ENCODE results near the gene DAP.

DAP gene

GRCh38 chr5:10708189-10708944, 52.7 kb downstream of the DAP start:
- Histone ChIP-seq H3K4me3 (ENCODE audit: low read depth, low read length) (no peak overlapping the region), H3K9me3 (no peaks in the 10 kb centered on the region), H3K27me3 (no peaks in the 10 kb centered on the region), H3K4me1 (0 out of 2 replicates have a peak, but pooled peaks cover 3% of the 10 kb centered on the region), H3K36me3 (no peaks in the 10 kb centered on the region; the same call in 1 of the 2 replicates)
- no peak for TF ChIP-seq CTCF (IDR thresholded peaks at IDR 0.05; ENCODE audit: low read depth, low read length)
- DNase-seq = no peak

- Histone ChIP-seq H3K4me1 (0 out of 2 replicates have a peak, but pooled peaks cover 3% of the 10 kb centered on the region), H3K27me3 (no peaks in the 10 kb centered on the region), H3K4me3 (ENCODE audit: low read depth, low read length) (no peak overlapping the region), H3K36me3 (no peaks in the 10 kb centered on the region), H3K9me3 (no peaks in the 10 kb centered on the region)
- TF ChIP-seq CTCF (IDR thresholded peaks at IDR 0.05; ENCODE audit: low read depth, low read length) = no peak
- DNase-seq = no peak
These were observed 53.6 kb downstream of the DAP start for GRCh38 chr5:10707198-10708142.

DNA sequence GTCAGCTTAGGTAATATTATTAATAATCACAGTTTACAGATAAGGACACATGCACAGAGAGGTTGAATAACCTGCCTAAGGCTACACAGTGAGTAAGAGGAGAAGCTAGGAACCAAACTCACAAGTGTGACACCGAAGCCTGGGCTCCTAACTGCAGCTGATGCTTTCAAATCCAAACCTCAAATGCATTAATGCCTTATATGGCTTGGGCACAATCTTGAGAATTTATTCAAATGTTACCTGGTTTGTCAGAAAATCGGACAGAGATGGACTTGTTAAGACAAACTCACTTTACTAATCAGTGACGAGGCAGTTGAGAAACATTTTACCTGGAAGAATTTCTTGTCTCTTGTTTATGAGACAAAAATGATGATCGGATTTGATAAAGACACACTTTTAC, 54.7 kb downstream of the DAP start:
- DNase-seq = no peak
- Histone ChIP-seq H3K27me3 (no peaks in the 10 kb centered on the region), H3K4me3 (ENCODE audit: low read depth, low read length) (no peak overlapping the region), H3K9me3 (no peaks in the 10 kb centered on the region), H3K36me3 (no peaks in the 10 kb centered on the region), H3K4me1 (0 out of 2 replicates have a peak, but pooled peaks cover 3% of the 10 kb centered on the region)
- TF ChIP-seq CTCF (IDR thresholded peaks at IDR 0.05; ENCODE audit: low read depth, low read length) = no peak

DNA sequence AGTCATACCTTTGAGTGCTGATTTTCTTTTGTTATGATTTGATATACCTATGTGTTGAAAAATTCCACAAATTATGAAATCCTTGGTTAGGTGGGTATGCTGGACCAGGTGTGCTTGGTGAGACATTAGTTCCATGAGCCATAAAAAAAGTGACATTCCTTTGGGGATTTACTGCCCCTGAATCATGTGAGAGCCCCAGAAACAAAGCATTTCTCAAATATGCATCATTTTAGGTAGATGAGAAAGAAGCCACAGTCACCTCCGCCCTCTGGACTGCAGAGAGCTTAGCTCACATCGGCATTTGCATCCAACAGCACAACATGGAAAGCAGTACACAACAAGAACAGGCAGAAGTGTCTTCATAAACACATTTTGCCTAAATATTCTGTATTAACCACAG, 55.3 kb downstream of the DAP start:
- Histone ChIP-seq H3K27me3 (no peaks in the 10 kb centered on the region), H3K9me3 (no peaks in the 10 kb centered on the region), H3K4me3 (ENCODE audit: low read depth, low read length) (no peak overlapping the region), H3K4me1 (0 out of 2 replicates have a peak, but pooled peaks cover 3% of the 10 kb centered on the region), H3K36me3 (no peaks in the 10 kb centered on the region)
- DNase-seq = no peak
- TF ChIP-seq CTCF (IDR thresholded peaks at IDR 0.05; ENCODE audit: low read depth, low read length) = no peak

DNA sequence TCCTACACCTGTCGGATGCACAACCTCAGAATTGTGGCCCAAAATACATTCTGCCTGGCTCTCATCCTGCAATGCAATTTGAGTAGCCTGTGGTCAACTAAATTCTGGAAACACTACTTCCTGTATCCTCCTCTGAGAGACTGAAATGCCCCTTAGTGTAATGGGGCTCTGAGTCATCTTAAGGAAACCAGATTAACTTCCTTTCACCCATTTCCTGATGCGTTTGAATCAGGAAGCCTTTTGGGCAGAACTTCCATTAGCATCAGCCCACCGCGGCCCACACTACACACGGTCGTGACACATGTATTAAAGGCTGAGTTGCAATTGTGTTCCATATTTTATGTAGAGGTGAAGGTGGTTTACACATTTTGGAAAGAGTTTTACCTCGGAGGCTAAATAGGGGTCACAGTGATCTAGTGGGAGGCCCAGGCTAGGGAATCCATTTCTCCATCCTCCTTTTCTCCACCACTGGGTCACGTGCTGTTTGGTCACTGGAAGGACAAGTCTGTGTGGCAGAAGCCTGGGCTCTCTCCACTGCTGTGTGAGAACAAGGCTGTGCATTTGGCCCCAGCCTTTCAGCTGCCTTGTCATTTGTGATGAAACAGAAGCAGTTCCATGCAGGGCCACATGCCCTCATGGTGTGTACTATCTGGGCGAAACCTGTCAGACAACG, 55.9 kb downstream of the DAP start:
- no peak for DNase-seq
- H3K27me3 ChIP-seq = no peaks in the 10 kb centered on the region
- H3K4me3 ChIP-seq (ENCODE audit: low read depth, low read length) = no peak overlapping the region
- 0 out of 2 replicates have a peak, but pooled peaks cover 3% of the 10 kb centered on the region for H3K4me1 ChIP-seq
- TF ChIP-seq CTCF (IDR thresholded peaks at IDR 0.05; ENCODE audit: low read depth, low read length) = no peak
- H3K36me3 ChIP-seq = no peaks in the 10 kb centered on the region
- H3K9me3 ChIP-seq = no peaks in the 10 kb centered on the region

Measured in BE2C (cell line).